GM10266 (cell line): ENCODE results near the gene PPP2R5C.

Experiments used
- DNase-seq: peaks from one replicate; pipeline ENCODE4 v3.0.0; 2012; ENCODE audit errors: extremely low spot score
- TF ChIP-seq, protein P1 (sequence below): IDR thresholded peaks from 2 replicates; pipeline ENCODE4 v1.5.1; 2012; ENCODE audit warnings: mild to moderate bottlenecking, low read depth; ENCODE audit not compliant: control insufficient read depth, insufficient read depth; ENCODE audit errors: missing control alignments

The PPP2R5C gene

DNA sequence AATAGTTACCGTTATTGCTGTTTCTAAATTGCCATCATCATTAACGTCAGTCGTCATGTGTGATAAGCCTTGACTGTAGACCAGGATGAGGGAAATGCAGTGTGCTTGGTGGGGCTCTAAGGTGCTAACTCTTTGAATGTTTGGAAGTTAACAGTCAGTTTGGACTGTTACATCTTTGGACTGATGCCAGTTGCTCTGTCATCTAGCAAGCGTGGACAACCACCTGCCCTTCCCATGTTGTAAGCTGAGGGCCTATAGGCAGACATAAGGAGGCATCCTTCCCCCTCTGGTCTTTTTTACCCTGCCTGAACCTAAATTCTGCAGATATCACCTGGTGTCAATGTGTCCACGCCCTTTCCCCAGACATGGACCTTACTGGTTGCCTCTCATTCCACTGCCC is 94.4 kb downstream of the PPP2R5C start:
- TF ChIP-seq, protein P1, sequence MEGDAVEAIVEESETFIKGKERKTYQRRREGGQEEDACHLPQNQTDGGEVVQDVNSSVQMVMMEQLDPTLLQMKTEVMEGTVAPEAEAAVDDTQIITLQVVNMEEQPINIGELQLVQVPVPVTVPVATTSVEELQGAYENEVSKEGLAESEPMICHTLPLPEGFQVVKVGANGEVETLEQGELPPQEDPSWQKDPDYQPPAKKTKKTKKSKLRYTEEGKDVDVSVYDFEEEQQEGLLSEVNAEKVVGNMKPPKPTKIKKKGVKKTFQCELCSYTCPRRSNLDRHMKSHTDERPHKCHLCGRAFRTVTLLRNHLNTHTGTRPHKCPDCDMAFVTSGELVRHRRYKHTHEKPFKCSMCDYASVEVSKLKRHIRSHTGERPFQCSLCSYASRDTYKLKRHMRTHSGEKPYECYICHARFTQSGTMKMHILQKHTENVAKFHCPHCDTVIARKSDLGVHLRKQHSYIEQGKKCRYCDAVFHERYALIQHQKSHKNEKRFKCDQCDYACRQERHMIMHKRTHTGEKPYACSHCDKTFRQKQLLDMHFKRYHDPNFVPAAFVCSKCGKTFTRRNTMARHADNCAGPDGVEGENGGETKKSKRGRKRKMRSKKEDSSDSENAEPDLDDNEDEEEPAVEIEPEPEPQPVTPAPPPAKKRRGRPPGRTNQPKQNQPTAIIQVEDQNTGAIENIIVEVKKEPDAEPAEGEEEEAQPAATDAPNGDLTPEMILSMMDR = no peak
- no peak for DNase-seq

DNA sequence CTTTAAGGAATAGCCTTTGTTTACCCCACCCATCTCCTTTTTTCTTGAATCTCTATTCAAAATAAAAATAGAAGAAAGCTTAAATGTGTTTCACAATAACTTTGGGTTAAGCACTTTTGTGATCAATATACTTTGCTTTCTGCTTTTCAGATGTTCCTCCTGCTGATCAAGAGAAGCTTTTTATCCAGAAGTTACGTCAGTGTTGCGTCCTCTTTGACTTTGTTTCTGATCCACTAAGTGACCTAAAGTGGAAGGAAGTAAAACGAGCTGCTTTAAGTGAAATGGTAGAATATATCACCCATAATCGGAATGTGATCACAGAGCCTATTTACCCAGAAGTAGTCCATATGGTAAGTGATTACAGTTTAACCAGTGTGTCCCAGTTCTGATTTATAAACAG is 95.0 kb downstream of the PPP2R5C start:
- TF ChIP-seq, protein P1 = no peak
- DNase-seq = no peak

DNA sequence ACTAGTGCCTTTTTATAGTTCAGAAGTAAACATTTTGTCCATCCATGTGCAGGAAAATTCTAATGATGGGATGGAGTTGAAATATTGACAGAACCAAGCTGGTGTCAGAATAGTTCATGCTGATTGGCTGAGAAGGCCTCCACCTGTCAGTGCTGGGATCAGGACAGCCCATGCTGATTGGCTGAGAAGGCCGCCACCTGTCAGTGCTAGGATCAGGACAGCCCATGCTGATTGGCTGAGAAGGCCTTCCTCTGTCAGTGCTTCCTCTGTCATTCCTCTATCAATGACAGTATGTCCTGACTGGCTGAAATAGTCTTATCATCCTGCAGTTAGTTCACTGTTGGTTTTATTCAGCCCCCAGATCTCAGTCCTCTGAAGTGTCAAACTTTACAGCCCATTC is 95.7 kb downstream of the PPP2R5C start:
- no peak for DNase-seq
- TF ChIP-seq, protein P1 = no peak

DNA sequence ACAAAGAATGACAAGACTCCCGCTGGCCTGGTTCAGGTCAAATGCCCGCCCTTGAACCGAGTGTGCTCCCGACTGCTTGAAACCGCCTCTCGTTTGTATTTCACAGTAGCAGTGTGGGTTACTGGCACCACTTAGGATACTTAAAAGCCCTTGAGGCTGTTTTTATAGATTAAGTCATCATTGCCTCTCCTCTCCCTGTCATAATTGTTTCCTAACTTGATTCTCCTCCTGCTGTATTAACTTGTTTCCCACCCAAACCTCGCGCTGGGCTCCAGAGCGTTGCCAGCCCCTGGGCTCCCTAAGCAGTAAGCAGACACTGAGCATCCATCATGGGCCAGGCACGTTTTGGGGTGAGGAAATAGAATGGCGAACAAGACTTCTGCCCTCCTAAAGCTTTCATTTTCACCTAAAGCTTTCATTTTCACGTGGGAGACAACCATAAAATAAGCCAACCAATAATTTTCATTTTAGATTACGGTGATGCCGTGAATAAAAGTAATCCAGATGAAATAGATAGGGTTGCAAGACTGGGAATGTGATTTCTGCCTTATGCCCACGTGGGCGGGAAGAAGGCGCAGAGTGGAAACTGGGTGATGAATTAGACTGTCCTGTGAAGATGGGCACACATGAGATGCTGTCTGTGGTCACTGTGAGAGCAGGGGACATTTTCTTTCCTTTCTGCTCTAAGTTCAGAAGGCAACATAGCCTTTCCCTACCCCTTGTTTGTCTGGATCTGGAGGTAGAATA is 97.5 kb downstream of the PPP2R5C start:
- TF ChIP-seq, protein P1 = no peak
- DNase-seq = no peak

DNA sequence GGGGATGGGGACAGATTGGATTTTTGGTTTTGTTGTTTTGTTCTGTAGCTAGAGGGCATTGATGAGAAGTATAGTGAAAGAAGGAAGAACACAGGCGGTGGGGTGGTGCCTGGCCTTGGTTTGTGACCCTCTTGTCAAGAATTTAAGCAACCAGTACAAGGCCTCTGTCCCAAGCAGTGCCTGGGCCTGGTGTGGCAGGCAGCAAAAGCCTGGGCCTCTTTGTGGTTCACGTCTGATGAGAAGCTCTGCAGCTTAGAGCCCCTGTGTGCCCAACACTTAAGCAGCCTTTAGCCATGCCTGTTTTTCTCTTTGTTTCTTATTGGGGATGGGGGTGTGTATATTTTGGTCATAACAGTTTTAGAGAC is 98.0 kb downstream of the PPP2R5C start:
- TF ChIP-seq, protein P1 = no peak
- DNase-seq = no peak

DNA sequence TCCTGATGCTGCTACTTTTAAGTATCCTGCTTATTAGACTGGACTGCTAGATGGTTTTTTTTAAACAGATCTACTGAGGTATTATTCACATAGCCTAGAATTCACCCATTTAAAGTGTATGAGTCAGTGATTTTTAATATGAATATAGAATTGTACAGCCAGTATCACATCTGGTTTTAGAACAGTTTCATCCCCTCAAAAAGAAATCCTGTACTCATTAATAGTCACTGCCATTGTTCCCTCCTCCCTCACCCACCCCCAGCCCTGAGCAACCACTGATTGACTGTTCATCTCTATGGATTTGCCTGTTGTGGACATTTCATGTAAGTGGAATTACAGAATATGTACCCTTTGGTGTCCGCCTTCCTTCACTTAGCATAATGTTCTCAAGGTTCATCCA is 98.4 kb downstream of the PPP2R5C start:
- TF ChIP-seq, protein P1 = no peak
- DNase-seq = no peak

DNA sequence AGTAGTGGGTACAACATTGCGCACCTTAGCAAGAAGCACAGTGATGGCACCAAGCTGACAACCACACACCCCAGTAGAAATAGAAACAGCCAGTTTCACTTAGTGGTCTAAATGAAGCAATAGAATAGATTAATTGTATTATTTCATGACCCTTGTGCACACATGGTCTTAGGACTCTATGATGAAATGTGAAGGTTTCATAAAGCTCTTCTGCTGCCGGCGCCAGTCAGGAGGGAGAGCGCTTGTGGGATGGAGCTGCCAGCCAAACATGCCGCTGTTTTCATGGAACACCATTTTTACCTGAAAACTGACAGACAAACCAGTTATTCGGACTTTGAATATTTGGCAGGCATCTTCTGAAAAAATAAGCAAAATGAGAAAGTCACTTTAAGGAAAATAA is 100.0 kb downstream of the PPP2R5C start:
- TF ChIP-seq, protein P1 = no peak
- no peak for DNase-seq
